Fibroblast of peridontal ligament (primary cell): ENCODE results near the gene PURA.

Source experiments
- DNase-seq: peaks from one replicate; pipeline ENCODE4 v3.0.0-alpha.2; 2010; ENCODE audit errors: extremely low read depth

The PURA gene

DNA sequence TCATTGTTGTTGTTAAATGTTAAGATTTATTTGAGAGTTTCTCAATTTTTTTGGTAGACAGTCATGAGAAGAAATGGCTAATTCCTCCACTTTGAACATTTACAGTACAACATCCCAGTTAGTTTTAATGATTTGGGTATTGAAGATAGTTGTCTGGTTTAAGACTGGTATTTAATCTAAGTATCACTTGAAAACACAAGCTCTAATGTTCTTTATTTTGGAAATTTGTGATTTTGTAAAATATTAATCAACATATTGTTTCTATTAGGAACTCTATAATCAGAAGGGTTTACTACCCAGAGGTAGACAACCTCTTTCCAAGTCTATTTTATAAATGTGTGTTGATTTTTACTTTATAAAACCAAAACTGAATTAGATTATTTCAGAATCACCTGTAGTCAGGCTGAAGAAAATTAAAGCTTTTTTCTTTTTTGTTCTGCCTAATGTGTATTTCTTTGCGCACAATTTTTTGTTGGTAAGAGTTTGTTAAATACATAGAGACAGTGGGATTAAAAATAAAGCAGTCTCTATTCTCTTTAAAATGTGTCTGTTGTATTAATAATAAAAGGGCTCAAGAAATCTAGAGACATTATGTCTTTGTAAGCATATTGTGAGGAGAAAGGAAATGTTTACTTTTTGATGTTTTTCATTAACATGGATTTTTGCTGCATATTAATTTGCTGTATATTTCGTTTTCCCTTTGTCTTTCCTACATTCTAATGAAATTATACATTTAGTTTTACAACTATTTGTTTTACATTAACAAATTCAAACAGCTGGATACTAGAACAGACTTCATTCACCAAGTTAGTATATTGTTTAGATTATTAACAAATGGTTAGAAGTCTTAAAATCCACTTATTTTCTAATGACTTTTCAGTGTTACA, 3.9 kb upstream of the PURA start:
- DNase-seq = no peak

DNA sequence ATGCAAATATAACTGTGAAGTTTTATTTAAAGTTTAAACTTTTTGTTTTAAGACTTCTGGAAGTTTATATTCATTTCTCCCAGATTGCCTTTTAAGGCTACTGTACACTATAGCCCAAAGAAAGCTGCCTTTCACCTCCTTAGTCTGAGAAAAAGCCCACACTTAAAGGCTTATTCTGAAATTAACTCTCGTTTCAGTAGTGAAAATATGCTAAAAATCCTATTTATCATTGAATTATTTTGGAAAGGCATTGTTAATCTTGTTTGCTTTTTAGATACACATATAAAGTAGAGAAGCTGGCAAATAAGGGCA, 3.3 kb upstream of the PURA start:
- no peak for DNase-seq

DNA sequence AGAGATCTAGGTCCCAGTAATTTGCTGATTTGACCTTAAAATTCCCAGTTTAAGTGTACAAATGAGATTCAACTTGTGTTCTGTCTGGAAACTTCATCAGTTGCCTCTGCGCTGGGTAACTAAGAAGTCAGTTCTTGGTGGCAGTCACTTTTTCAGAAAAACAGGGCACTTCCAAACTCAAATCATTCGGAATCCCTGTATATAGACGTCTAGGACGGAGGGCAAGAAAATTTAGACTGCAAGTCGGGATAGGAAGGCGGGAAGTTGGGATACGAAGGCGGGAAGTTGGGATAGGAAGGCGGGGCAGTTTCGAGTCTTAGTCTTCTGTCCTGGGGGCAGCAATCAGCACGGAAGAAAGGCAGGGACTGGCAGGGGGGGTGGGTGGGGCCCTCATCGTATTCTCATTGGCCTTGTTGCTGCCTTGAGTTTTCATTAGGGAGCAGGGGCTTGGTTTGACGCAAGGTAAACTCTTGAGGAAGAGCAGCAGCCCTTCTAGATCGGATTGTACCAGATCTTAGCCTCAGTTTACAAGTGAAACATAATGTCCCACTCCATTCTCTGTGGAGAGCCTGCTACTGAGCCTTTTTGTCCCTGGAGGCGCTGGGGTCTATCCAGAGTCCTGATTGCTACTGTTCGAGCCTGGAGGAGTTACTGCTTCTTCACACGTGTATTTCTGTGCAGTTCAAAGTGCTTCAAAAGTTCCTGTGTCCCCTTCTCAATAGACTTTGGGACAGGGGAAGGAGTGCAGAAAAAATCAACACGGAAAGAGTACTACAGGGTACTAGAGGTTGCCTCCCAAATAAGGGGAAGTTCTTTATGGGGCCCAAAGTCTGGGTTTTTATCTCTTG, 2.7 kb upstream of the PURA start:
- no peak for DNase-seq

GRCh38 chr5:140111859-140112551, 1.9 kb upstream of the PURA start:
- DNase-seq = no peak

- peak; percentile 41 for DNase-seq
Observed at GRCh38 chr5:140112685-140113179, 1.2 kb upstream of the PURA start.

DNA sequence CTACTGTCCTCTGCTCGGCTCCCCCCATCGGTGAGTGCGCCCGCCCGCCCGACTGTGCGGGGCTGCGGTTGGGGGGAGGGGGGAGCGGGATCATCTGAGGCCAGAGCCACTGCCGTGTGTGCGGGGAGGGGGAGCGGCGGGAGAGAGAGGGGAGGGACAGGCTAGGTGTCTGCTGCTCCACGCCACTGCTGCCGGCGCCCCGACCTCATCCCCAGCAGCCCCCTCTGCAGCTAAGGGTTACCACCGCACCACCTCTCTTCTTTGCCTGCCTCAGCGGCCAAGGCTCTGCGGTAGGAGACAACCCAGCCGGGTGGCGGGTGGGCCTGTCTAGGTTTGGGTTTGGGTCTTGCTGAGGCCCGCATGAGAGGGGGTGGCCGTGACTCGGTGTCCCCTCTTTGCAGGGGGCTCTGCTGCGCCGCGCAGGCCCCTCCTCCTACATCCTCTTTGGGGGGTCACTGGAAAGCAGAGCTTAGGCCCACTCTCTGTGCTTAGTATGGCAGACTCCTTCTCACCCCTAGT, 670 bp upstream of the PURA start:
- no peak for DNase-seq

- DNase-seq = peak; percentile 45
Observed at GRCh38 chr5:140114341-140115185, 654 bp downstream of the PURA start.

DNA sequence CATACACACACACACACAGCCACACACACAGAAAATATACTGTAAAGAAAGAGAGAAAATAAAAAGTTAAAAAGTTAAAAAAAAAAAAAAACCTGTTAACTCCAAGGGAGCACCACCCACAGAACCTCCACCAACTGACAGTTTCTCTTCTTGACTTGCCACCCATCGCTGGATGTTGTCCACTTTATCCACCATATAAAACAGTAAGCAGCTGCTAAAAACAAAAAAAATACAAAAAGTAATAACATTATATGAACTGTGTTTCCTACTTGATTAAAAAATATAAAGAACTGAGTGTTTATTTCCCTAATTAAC, 1.2 kb downstream of the PURA start:
- no peak for DNase-seq

GRCh38 chr5:140116716-140117115, 2.8 kb downstream of the PURA start:
- DNase-seq = no peak

DNA sequence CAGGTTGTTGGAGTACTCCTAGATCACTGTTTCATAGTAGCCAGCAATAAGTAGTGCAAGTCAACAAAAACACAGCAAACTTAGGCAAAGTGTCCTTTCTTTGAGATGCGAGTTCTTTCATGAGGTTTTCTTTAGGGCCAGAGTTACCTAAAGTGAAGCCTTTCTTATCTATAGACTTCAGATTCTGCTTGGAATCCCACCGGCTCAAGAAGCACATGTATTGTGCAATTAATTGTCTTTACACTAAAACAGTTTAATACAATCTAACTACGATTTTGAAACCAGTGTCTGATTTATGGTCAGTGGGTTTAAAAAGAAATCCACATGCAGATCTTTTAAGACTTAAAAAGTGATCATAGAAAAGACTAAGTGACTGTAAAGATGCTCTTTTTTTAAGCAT, 3.6 kb downstream of the PURA start:
- DNase-seq = no peak

DNA sequence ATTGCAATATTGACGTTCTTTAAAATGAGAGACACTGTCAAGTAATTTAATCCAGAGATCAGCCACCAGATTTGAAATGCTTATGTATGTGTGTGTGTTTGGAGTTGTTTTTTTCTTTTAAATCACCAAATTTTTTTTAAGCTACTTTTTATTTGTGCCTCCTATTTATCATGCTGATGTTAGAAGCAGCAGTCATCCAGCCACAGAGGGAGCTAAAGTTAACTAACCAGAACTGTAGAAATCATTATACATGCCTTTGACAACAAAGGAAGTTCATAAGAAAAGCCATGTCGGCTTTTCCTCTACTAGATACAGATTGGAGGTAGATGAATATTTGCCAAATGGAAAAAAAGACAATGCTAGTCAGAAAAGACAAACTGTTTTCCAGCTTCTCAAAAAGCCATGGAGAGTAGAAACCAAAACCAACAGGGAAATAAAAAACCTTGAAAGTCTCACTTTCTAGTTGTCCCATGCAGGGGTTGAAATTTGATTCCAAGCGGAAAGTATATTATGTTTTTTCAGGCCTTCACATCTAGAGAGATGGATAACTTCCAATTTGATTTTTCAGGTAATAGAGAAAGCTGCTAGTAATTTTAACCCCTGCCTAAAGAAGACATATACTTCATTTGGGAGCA, 4.5 kb downstream of the PURA start:
- no peak for DNase-seq

DNA sequence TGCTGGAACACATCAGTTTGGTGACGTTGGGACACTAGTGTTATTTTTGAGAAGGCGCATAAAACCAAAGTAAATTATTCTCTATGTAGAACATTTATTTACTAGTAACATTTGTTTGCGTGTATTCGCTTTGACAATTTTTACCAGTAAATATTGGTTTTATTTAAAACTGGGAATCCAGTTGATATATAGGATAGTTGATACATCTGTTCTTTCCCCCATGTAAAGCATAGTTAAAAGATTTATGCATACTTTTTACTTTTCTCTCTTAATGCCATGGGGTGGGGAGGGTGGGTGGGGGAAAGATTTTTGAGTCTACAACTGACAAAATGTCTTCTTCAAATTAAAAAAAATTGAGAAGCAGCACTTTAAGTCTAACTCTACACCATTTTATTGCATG, 11.7 kb downstream of the PURA start, which contains the start of gene IGIP:
Gene IGIP (plus strand): TSS at position 301 of the 400 bp plus-strand sequence. CDS start 2,540 bp downstream, outside the sequence.
- no peak for DNase-seq

- DNase-seq = no peak
Observed at GRCh38 chr5:140126315-140127012, 12.6 kb downstream of the PURA start.

DNA sequence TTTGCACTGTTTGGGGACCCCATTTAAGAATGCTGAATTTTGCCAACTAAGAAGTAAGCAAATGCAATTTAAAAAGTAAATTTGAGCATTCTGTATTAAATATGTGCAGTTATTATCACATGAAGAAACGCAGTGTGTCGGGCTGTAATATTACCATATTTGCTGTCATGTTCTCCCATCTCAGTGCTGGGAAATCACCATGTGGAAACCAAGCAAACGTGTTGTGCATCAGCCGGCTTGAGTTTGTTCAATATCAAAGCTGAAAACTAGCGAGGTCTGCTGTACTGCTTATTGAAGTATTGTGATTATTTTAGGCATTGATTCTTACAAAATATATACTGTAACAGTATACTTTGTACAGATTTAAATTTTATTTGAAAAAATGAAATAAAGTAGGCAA, 14.5 kb downstream of the PURA start:
- DNase-seq = no peak

DNA sequence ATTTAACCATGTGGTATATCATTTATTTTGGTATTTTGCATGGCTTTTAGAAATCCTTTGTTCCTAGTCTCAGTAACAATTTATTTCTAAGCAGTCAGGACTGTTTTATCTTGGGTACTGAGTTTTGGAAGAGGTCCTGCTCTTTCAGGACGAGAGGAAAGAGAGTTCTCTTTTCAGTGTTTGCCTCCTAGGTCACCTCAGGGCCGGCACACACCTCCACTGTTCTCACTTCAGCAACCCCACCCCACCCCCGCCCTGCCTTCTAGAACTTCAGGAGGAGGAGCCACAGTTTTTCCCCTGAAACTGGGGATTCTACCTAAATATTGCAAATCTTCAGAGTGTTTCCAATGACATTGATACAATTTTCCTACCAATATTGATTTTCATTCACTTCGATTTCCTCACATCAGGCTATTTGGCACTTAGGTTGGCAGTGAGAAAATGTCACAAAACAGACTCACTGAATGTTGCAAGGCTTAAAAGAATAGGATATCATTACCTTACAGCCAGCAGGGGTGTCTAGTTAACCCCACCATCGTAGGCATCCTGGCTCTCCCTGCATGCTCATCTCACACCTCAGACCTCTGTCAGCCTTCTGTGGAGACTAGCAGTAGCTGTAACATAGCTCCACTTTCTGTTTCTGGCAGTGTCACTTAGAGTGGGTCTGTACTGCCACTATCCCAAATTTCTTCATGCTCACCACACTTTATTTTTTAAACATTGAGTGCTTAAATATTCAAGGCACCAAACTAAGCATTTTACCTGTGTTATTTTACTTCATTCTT, 17.2 kb downstream of the PURA start:
- no peak for DNase-seq

DNA sequence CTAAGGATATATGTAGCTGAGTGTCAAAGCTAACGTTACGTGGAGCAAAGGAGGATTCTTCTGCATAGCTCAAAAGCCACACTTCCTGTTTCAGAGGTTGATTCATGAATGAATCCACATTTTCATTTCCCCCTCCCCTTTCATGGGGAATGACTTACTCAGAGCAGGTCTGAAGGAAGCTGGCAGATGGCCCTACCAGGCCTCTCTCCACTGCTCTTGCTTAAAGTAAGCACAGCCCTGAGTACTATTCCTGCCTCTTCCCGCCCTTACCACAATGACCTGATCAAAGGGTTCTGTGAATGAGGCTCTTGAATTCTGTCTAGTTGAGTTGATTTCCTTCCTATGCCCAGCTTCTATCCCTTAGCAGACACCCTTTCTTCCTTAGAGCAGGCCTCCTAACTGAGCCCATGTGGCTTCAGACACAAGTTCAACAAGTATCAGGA, 18.1 kb downstream of the PURA start:
- DNase-seq = peak; percentile 90

GRCh38 chr5:140133514-140134167, 19.7 kb downstream of the PURA start:
- DNase-seq = no peak

- DNase-seq = no peak
Observed at GRCh38 chr5:140134277-140134935, 20.5 kb downstream of the PURA start.
